M059J (cell line): ENCODE data around the gene SYNDIG1. TPM values are rescaled to one million over a fixed set of nuclear protein-coding genes. Genes with fewer than 3 reads are reported as not detected.
A peak's percentile ranks its signal among the peaks of the same experiment; 100 is the strongest.

ENCODE experiments used
- DNase-seq: peaks from one replicate; pipeline ENCODE4 v3.0.0-alpha.2; 2012; ENCODE audit warnings: low read depth
- total RNA-seq: library from RNA; depleted of rRNA; stranded (reverse); fragments of >200 nt; shearing (Covaris generic); gene quantifications from 2 replicates; pipeline ENCODE4 v1.2.3, GENCODE V29; 2014

SYNDIG1 gene
- total RNA-seq, 1 experiment from 2014 or later: not detected

GRCh38 chr20:24583169-24583792, 113.9 kb downstream of the SYNDIG1 start:
- DNase-seq: no peak

- DNase-seq: no peak
Measured at GRCh38 chr20:24584078-24584477, 114.6 kb downstream of the SYNDIG1 start.

- DNase-seq: peak; percentile 15
Measured at GRCh38 chr20:24584538-24585356, 115.3 kb downstream of the SYNDIG1 start.

GRCh38 chr20:24585796-24586522, 116.5 kb downstream of the SYNDIG1 start:
- no peak for DNase-seq

- no peak for DNase-seq
Measured at GRCh38 chr20:24586523-24586840, 117.1 kb downstream of the SYNDIG1 start.

GRCh38 chr20:24587384-24588046, 118.1 kb downstream of the SYNDIG1 start:
- no peak for DNase-seq

- DNase-seq: no peak
Measured at GRCh38 chr20:24588047-24588635, 118.7 kb downstream of the SYNDIG1 start.

GRCh38 chr20:24588725-24589340, 119.4 kb downstream of the SYNDIG1 start:
- no peak for DNase-seq

GRCh38 chr20:24589381-24589780, 120.0 kb downstream of the SYNDIG1 start:
- no peak for DNase-seq

GRCh38 chr20:24589815-24590177, 120.4 kb downstream of the SYNDIG1 start:
- DNase-seq: no peak

- no peak for DNase-seq
Measured at GRCh38 chr20:24590178-24590982, 121.0 kb downstream of the SYNDIG1 start.

GRCh38 chr20:24597051-24597450, 127.6 kb downstream of the SYNDIG1 start:
- DNase-seq: no peak

- DNase-seq: no peak
Measured at GRCh38 chr20:24598346-24598745, 128.9 kb downstream of the SYNDIG1 start.

- no peak for DNase-seq
Measured at GRCh38 chr20:24598996-24599395, 129.6 kb downstream of the SYNDIG1 start.

GRCh38 chr20:24600012-24600411, 130.6 kb downstream of the SYNDIG1 start:
- DNase-seq: no peak

GRCh38 chr20:24603454-24603853, 134.0 kb downstream of the SYNDIG1 start:
- DNase-seq: no peak

GRCh38 chr20:24604966-24605665, 135.7 kb downstream of the SYNDIG1 start:
- DNase-seq: no peak

- DNase-seq: no peak
Measured at GRCh38 chr20:24605937-24606455, 136.6 kb downstream of the SYNDIG1 start.

- DNase-seq: no peak
Measured at GRCh38 chr20:24607402-24607801, 138.0 kb downstream of the SYNDIG1 start.
